Type B pancreatic cell (in vitro differentiated cells): ENCODE data around the gene TP73. TPM values are rescaled to one million over a fixed set of nuclear protein-coding genes. Genes with fewer than 3 reads are reported as not detected.

Source experiments
- DNase-seq: peaks from one replicate; pipeline ENCODE4 v3.0.0; 2021; ENCODE audit warnings: mixed read lengths; ENCODE audit not compliant: unreplicated experiment; ENCODE audit errors: extremely low spot score
- H3K27ac Mint-ChIP-seq: 2 replicates; pipeline ENCODE4 v1.8.0; 2021; ENCODE audit warnings: mild to moderate bottlenecking, mixed read lengths
- H3K27me3 Mint-ChIP-seq: 2 replicates; pipeline ENCODE4 v1.8.0; 2021; ENCODE audit warnings: mixed read lengths
- H3K36me3 Mint-ChIP-seq: 2 replicates; pipeline ENCODE4 v1.8.0; 2021; ENCODE audit warnings: mixed read lengths
- H3K4me1 Mint-ChIP-seq: one replicate; pipeline ENCODE4 v1.8.0; 2021; ENCODE audit warnings: mixed read lengths; ENCODE audit not compliant: unreplicated experiment
- H3K4me3 Mint-ChIP-seq: 2 replicates; pipeline ENCODE4 v1.8.0; 2021; ENCODE audit warnings: mild to moderate bottlenecking, mixed read lengths
- H3K9me3 Mint-ChIP-seq: 2 replicates; pipeline ENCODE4 v1.8.0; 2021; ENCODE audit warnings: mixed read lengths
- CTCF ChIP-seq: fragments of 200-600 bp; sonication (generic); conservative IDR thresholded peaks from 2 replicates; pipeline ENCODE4 v1.5.0; 2021; ENCODE audit warnings: antibody characterized with exemption, mild to moderate bottlenecking
- total RNA-seq: library from RNA; stranded (reverse); gene quantifications from 2 replicates; pipeline ENCODE4 v1.2.1, GENCODE V29; 2021; ENCODE audit warnings: low replicate concordance

Gene TP73
- total RNA-seq, 1 donor from 2014 or later, result 1.6 TPM

GRCh38 chr1:3736131-3736561 is 83.8 kb downstream of the TP73 start:
- Mint-ChIP-seq H3K9me3 (no peaks in the 10 kb centered on the region), H3K4me1 (no peaks in the 10 kb centered on the region), H3K36me3 (no peaks in the 10 kb centered on the region), H3K27me3 (no peaks in the 10 kb centered on the region), H3K27ac (no peak overlapping the region), H3K4me3 (no peak overlapping the region)
- no peak for TF ChIP-seq CTCF
- no peak for DNase-seq

- no peaks in the 10 kb centered on the region for H3K27me3 Mint-ChIP-seq
- no peaks in the 10 kb centered on the region for H3K9me3 Mint-ChIP-seq
- H3K36me3 Mint-ChIP-seq, result peaks cover 4% of the 10 kb centered on the region
- DNase-seq, result no peak
- H3K4me1 Mint-ChIP-seq, result no peaks in the 10 kb centered on the region
- H3K27ac Mint-ChIP-seq, result no peak overlapping the region
- no peak for TF ChIP-seq CTCF
- no peak overlapping the region for H3K4me3 Mint-ChIP-seq
Measured at GRCh38 chr1:3736708-3737107, 84.4 kb downstream of the TP73 start.

- TF ChIP-seq CTCF, result no peak
- H3K36me3 Mint-ChIP-seq, result peaks cover 4% of the 10 kb centered on the region
- H3K4me1 Mint-ChIP-seq, result no peaks in the 10 kb centered on the region
- no peak for DNase-seq
- no peak overlapping the region for H3K27ac Mint-ChIP-seq
- no peaks in the 10 kb centered on the region for H3K9me3 Mint-ChIP-seq
- H3K27me3 Mint-ChIP-seq, result no peaks in the 10 kb centered on the region
- no peak overlapping the region for H3K4me3 Mint-ChIP-seq
Measured at GRCh38 chr1:3738943-3739342, 86.6 kb downstream of the TP73 start.

DNA sequence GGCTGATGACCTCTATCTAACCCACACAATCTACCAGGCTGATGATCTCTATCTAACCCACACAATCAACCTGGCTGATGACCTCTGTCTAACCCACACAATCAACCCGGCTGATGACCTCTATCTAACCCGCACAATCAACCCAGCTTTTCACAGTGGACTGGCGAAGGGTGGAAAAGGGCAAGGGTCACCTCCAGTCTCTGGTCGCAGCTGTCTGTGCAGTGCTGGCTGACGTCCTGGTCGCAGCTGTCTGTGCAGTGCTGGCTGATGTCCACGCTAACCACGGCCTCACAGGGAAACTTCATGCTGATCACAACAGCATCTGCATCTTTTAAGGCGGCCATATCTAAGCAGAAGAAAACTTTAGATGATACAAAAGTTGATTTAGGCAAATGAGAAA is 87.7 kb downstream of the TP73 start:
- no peak for TF ChIP-seq CTCF
- H3K27me3 Mint-ChIP-seq, result no peaks in the 10 kb centered on the region
- H3K36me3 Mint-ChIP-seq, result peaks cover 4% of the 10 kb centered on the region
- H3K27ac Mint-ChIP-seq, result no peak overlapping the region
- no peaks in the 10 kb centered on the region for H3K9me3 Mint-ChIP-seq
- no peak overlapping the region for H3K4me3 Mint-ChIP-seq
- DNase-seq, result no peak
- H3K4me1 Mint-ChIP-seq, result peaks cover 1% of the 10 kb centered on the region

GRCh38 chr1:3740752-3741151 is 88.4 kb downstream of the TP73 start:
- Mint-ChIP-seq H3K36me3 (peaks cover 4% of the 10 kb centered on the region), H3K27ac (no peak overlapping the region), H3K4me1 (peaks cover 7% of the 10 kb centered on the region), H3K9me3 (no peaks in the 10 kb centered on the region), H3K4me3 (no peak overlapping the region), H3K27me3 (no peaks in the 10 kb centered on the region)
- no peak for DNase-seq
- TF ChIP-seq CTCF, result no peak
